GM18511 (cell line): Measurements from ENCODE around the gene GNA12.

Source experiments
- ATAC-seq: cut with Tn5 transposase; IDR thresholded peaks from one replicate; pipeline ENCODE4 v1.9.1; 2021; ENCODE audit warnings: mild to moderate bottlenecking, moderate library complexity; ENCODE audit not compliant: unreplicated experiment

The GNA12 gene, protein sequence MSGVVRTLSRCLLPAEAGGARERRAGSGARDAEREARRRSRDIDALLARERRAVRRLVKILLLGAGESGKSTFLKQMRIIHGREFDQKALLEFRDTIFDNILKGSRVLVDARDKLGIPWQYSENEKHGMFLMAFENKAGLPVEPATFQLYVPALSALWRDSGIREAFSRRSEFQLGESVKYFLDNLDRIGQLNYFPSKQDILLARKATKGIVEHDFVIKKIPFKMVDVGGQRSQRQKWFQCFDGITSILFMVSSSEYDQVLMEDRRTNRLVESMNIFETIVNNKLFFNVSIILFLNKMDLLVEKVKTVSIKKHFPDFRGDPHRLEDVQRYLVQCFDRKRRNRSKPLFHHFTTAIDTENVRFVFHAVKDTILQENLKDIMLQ

DNA sequence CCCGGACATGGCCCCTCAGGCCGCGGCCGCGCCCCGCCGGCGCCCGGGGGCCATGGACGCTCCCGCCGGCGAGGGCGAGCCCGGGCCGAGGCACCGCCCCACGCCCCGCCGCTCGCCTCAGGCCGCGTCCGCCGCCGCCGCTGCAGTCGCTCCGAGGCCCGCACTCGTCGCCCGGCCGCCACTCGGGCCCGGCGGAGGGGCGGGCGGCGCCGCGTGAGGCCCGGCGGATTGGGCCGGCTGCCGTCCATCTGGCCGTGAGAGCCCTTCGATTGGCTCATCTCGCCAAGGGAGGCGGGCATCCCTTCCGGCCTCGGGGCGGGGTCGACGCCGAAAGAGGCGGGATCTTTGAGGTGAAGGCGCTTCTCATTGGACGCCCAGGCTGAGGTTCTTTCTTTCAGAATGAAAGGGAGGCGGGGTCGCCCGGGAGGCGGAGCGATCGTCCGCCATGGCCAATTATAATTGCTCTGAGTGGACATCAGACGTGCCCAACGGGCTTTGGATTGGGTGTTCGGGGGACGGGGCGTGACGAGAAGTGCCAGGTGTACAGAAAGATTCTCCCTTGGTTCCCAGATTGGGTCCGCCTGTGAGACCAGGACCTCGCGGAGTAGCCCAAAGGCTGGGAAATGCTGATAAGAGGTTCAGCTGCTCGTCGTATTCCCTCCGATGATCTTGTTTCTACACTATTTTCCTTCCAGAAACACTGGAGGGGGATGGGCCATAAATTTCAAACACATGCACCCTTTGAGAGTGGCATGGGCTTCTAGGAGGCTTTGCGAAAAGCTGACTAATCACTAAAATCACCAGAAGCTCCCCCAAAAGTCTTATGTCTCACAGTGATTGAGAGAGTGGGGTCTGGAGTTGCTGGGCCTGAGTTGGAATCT, at the start of gene GNA12:
TSS of gene GNA12 (minus strand) at position 156 of the 881 bp plus-strand sequence. CDS start at position 9, 147 bp downstream.
- peak; percentile 94 for ATAC-seq

DNA sequence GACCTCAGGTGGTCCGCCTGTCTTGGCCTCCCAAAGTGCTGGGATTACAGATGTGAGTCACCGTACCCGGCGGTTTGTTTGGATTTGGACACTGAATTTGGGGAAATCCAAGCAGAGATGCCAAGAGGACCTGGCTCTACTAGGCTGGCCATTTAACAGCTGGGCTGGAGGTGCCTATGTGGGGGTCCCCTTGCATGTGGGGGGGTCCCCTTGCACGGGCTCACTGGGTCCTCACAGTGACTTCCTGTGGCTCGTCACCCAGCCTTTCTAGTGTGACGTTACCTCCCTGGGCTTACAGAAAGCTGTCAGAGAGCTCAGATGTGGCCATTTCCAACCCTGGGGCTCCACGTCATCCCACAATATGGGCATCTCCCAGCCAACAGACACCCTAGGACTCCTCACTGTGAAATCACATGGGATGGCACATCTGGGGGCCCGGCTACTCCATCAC, 49.3 kb upstream of the GNA12 start:
- ATAC-seq, result peak; percentile 32

DNA sequence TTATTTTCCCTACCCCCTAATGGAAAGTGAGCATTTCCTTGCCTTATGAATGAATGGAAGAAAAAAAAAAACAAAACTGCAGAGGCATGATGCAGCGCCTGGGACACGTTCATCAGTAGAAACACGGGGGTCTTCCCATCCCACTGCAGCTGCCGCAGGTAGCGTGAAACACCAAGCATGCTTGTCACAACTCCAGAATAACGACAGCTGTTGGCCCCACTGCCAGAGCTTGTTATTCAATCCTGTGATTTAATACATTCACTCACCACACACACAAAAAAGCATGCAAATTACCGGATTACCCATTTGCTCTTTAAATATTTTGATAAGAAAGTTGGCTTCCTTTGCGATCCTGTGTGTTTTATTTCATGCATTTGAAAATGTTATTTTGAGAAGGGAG, 48.4 kb upstream of the GNA12 start:
- no peak for ATAC-seq

- no peak for ATAC-seq
Observed at GRCh38 chr7:2887816-2888215, 43.7 kb upstream of the GNA12 start.

DNA sequence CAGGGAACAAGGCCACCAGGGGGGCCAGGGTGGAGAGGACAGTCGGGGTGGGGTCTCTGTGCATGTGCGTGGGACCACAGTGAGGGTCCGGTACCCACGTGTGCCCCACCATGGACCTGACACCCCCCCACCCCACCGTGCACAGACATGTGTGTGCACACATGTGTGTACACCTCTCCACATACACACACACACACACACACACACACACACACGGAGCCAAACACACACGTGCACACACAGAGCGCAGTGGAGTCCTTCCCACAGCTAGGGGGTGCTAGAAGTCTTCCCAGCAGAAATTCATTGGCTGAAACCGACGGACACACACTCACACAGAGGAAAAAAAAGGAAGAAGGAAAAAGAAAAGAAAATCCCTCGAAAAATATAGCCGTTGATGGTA, 42.8 kb upstream of the GNA12 start:
- ATAC-seq, result peak; percentile 71

- ATAC-seq, result no peak
Observed at GRCh38 chr7:2886391-2886790, 42.3 kb upstream of the GNA12 start.

DNA sequence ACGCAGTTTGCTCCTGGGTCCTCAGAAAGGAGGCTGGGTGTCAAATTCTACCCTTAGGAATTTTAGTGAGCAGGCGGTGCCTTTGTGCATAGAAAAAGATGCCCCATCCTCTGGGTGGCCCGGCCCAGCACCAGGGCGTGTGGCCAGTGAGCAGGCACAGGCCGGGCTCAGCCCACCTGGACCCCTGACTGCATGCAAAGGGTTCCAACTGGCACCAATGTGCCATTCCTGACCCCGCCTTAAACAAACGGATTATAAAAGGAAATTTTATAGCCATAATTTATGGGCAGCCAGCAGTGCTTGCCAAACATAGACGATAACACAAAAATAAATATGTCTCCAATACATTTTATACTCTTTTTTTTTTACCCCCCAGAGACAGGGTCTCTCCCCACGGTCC, 40.1 kb upstream of the GNA12 start:
- no peak for ATAC-seq

DNA sequence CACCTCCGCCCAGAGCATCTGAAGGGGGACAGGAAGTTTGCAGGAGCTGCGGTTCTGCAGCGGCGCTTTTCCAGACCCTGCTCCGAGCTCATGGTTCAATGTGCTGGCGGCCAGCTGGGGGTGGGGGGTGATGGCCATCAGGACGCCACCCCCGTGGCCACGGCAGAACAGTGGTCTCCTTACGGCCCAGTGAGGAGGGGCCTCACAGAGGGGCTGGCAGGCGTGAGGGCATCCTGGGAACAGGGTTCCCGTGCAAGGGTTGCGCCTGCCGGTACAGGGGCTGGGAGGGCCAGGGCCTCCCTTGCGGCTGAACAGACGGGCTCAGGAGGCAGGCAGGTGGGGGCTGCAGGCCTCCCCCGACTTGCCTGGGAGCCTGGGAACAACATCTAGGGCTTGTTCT, 39.0 kb upstream of the GNA12 start:
- ATAC-seq, result no peak

DNA sequence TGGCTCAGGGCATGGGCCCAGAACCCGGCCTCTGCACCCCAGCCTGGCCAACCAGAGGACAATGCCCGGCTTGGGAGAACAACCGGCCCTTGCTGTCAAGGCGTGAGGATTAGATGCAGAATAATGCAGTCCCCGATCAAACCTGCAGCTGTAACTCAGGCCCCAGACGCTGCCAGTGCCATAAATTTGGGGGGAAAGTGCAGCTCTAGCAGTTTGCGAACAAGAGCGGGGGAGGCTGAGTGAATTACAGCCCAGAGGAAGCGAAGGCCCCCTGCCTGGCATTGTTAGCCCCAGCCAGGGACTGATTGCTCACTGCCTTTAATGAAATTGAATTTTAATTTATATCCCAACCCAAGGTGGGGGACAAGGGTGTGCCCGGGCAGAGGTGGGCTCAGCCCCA, 38.0 kb upstream of the GNA12 start:
- no peak for ATAC-seq

GRCh38 chr7:2880874-2881533, 36.9 kb upstream of the GNA12 start:
- no peak for ATAC-seq

DNA sequence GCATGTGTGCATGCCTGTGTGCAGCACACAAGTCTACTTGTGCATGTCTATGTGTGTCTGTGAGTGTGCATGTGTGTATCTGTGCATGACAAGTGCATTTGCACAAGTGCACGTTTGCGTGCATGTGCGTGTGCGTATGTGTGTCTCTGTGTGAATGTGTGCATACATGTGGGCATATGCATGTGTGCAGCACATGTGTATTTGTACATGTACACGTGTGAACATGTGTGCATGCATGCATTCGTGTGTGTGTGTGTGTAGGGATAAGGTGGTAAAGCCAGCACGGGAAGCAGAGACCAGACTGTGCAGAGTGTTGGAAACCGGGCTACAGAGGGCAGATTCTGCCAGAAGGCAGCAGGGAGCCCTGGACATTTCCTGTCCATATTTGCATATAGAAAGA, 35.9 kb upstream of the GNA12 start:
- no peak for ATAC-seq

GRCh38 chr7:2879354-2879753, 35.2 kb upstream of the GNA12 start:
- ATAC-seq, result no peak

- no peak for ATAC-seq
Observed at GRCh38 chr7:2878306-2878705, 34.2 kb upstream of the GNA12 start.

DNA sequence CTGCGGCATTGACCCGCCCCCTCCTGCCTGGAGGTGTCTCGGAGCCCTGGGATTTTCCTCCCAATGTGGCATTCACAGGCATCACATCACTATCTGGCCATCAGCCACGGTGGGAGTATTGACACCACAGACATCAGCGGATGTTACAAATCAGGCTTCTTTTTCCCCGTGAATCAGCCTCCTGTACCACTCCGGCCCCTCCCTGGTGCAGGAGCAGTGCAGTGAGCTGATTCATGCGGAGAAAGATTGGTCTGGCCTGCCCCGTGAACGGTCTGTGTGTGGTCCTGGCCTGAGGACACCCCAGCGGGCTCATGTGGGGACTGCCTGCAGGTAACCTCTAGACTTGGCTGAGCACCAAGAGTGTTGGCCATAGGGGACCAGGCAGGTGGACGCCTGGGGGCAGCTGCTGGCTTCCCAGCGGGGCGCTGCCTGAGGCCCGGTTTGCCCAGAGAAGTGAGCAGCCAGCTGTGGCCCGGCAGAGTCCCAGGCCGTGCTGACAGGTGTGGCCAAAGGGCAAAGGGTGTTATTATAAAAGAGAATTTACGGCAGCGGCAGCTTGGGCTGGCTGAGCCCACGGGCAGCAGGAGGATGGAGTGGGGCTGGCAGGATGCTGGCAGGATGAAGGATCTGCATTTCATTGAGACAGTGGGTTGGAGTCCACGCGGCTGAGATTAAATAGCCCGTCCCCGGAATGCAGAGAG, 32.1 kb upstream of the GNA12 start:
- ATAC-seq, result no peak

GRCh38 chr7:2873686-2874551, 29.8 kb upstream of the GNA12 start:
- no peak for ATAC-seq

- no peak for ATAC-seq
Observed at GRCh38 chr7:2873146-2873545, 29.0 kb upstream of the GNA12 start.

- no peak for ATAC-seq
Observed at GRCh38 chr7:2872296-2872874, 28.3 kb upstream of the GNA12 start.

GRCh38 chr7:2870471-2870931, 26.4 kb upstream of the GNA12 start:
- peak; percentile 76 for ATAC-seq

GRCh38 chr7:2869981-2870380, 25.9 kb upstream of the GNA12 start:
- ATAC-seq, result no peak
